Activated naive CD4-positive, alpha-beta T cell treated with anti-CD3 and anti-CD28 coated beads, Interleukin-2, amount 50 U/mL, for 16 hours (primary cell): Measurements from ENCODE around the gene EPHA8.

Experiments used
- DNase-seq: peaks from one replicate; pipeline ENCODE4 v3.0.0-alpha.2; 2020

Gene EPHA8

DNA sequence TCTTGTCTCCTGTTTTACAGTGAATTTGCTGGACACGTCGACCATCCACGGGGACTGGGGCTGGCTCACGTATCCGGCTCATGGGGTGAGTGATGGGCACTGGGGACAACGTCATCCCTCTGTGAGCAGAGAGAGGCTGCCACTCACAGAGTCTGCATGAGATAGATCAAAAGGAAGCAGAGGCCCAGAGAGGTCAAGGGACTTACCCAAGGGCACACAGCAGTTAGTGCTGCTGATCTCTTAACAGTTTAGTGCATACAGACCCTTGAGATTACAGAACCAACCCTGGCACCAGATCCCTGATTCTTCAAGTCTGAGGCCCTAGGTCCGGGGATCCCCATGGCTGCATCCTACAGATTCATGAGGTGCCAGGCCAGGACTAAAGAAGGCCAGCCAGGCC lies 6.0 kb downstream of the EPHA8 start:
- no peak for DNase-seq

DNA sequence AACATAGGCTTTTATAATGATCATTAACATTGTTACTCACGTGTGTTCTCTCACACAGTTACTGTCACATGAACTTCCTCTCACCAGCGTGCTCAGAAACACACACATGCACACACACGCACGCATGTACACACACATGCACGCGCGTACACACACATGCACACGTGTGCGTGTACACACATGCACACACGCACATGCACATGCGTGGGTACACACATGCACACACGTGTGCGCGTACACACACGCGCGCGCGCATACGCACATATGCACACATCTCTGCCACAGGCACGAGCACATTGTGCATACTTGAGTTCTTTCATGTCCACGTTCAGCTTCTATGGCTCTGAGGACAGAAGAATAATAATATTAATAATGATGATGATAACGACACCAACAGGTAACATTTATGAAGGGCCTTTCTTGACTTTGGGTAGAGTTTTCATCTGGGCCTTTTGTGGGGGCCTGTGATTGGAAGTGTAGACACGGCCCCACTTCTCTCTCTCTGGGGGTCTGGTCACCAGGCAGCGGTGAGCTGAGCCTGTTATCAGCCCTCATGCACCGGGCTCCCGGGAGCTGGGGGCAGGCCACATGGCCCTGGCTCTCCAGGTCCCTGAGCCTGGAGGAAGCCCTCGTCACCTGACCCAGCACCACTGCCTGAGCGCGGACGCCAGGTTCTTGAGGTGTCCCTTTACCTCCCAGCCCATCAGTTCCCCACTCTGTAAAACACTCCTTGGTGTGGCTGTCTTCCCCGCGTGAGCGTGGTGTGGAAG lies 7.0 kb downstream of the EPHA8 start:
- DNase-seq: no peak

DNA sequence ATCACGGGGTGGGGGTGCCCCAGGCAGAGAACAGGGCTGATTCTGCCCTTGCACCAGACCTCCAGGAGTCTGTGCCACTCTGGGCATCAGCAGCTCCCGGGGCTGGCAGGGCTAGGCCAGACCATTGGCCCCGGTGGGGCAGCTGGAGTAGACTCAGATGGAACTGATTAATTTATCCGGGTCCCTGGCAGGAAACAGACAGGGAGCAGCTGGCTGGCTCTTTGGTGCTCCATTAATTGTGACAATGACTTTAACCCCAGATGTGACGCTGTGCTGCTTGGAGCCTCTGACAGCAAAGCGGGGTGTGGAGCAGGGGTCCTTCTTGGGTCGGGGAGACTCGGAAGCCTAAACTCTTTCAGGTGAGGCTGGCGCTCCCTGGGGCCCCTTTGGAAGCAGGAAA lies 9.5 kb downstream of the EPHA8 start:
- DNase-seq: no peak

DNA sequence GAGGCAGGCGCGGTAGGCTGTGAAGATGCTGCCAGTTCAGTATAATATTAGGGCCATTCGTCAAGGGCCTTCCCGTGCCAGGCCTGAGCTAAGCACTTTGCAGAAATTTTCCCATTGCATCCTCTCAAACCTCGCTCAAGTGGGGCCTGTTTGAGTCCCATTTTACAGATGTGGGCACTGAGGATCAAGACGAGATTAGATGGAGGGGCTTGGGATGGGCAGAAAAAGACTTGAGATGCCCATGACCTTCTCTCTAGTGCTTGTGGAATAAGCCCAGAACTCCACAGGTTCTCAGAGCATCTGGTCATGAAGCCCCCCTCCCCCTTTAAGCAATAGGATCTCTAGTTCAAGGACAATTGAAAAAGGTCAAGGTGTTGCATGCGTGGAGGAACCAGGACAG lies 9.9 kb downstream of the EPHA8 start:
- DNase-seq: no peak

DNA sequence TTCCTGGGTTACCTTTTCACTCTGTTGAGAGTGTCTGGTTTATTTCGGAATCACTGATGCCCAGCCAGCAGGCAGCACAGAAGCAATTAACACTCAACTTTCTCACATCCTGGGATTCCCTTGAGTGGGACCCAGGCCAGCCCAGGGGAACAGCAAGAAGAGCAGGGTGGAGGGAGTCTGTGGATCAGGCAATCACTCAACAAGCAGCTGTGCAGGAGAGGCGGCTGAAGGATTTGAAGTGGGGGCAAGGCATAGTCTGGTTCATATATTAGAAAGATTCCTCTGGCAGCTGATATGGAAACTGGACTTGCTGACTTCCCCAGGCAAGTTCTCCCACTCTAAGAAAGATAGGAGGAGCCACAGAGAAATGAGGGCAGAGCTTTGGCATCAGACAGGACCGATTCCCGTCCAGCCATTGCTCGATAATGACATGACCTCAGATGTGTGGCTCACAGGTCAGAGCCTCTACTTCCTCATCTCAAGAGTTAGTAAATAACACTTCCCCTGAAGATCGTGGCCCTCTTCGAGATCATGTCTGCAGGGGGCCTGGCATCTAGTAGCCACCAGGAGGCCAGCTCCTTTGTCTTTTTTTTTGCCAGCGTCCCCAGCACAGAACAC lies 12.4 kb downstream of the EPHA8 start:
- DNase-seq: no peak

DNA sequence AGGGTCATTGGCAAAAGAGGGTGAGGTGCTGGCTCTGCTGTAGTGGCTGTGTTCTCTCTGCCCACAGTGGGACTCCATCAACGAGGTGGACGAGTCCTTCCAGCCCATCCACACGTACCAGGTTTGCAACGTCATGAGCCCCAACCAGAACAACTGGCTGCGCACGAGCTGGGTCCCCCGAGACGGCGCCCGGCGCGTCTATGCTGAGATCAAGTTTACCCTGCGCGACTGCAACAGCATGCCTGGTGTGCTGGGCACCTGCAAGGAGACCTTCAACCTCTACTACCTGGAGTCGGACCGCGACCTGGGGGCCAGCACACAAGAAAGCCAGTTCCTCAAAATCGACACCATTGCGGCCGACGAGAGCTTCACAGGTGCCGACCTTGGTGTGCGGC lies 12.9 kb downstream of the EPHA8 start:
- no peak for DNase-seq

DNA sequence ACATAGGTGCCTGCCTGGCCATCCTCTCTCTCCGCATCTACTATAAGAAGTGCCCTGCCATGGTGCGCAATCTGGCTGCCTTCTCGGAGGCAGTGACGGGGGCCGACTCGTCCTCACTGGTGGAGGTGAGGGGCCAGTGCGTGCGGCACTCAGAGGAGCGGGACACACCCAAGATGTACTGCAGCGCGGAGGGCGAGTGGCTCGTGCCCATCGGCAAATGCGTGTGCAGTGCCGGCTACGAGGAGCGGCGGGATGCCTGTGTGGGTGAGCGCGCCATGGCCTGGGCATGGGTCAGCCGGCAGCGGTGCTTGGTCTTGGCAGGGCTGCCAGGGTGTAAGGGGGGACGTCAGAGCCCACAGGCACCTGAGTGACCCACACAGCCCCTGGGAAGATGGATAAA lies 13.3 kb downstream of the EPHA8 start:
- no peak for DNase-seq

DNA sequence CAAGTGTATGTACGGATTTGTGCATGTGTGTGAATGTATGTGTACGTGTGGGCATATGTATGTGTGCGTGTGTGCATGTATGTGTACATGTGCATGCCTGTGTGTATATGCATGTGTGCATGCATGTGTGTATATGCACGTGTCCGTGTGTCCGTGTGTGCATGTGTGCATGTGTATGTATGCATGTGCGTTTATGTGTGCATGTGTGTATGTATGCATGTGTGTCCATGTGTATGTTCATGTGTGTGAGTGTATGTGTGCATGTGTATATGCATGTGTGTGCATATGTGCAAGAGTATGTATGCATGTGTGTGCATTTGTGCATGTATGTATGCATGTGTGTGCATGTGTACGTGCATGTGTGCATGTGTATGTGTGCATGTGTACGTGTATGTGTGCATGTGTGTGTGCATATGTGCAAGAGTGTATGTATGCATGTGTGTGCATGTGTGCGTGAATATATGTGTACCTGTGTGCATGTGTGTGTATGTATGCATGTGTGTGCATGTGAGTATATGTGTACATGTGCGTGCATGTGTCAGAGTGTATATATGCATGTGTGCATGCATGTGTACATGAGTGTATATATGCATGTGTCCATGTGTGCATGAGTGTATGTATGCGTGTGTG lies 15.6 kb downstream of the EPHA8 start:
- DNase-seq: no peak

DNA sequence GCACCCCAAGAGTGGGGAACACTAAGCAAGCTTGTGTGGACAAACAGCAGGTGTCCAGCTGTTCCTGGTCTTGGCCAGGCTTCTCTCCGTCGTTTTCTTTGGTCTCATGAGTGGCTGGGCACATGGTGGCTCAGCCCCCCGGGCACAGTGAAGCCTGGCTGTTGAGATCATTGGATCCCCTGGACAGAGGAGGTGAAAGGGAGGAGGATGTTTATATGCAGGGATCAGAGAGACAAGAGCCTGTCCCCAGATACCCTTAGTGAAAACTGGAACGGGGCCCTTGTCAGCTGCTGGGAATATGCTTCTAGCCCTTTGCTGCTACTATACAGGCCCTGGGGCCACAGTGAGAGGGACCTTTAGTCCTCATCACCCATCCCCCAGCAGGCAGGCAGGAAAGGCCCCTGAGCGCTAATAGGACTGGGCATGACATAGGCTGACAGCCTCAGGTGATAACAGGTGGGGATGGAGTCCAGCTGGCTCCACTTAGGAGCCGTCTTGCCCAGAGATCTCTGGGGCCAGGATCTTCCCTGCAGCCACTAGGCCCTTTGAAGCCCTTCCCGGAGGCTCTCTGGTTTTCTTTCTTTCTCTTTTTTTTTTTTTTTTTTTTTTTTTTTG lies 16.4 kb downstream of the EPHA8 start:
- no peak for DNase-seq

DNA sequence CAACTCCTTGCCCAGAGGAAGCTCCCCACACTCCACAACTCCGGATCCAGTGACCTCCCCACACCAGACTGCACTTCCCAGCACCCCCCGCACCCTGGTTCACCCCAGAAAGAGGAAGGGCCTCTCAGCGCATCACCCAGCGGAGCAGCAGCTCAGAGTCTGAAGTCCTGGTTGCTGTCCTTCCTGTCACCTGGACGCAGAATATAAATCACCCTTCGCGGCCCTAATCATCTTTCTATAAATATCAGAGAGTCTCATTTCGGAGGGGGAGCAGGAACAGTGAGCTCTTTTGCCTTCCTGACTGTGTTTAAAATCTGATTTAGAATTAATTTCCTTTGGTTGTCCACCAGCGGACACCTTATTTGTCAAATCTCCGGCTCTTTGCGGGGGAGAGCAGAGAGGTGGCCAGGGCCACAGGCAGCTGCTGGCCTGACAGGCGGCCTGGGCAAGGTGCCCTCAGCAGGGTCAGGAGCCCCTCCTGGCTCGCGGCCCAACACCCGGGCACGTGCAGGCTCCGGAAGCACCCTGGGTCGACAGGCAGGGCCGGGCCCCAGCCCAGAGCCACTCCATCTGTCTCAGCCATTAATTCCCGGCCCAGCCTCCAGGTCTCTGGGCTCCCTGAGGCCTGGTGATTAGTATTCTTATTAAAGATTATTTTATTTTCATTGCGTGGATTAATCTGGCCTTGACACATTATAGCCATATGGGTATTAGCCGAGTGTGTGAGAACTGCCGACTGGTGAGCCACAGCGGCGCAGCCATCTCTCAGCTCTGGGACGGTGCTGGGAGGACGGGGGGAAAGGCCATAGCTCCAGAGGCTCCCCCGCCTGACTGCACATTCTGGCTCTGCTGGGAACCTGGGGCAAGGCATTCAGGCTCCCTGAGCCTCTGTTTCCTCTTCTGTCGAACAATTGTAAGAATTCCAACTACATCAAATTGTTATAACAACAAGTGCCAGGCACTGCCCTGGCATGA lies 19.7 kb downstream of the EPHA8 start:
- no peak for DNase-seq

DNA sequence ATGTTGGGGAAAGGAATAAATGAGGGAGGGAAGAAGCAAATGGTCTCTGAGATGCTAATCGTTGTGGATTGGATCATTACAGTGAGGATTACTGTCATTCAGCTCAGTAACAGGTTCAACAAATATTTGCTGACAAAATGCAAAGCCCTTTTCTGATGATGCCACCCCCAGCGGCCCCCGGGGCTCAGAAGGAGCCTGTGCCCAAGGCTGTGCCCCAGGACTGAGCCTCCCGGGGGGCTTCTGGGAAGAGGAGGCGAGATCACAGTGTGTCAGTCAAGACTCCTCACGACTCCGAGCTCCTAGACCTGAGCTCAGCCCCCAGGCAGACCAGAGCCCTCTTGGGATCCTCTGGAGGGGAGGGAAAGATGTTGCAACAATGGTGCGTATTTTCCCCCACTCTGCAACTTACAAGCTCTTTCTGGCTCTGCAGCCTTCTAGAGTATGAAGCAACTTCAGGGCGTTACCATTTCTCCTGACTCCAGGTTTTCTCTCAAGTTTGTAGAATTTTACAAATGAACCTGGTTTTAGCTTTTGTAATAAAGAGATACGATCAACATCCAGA lies 20.8 kb downstream of the EPHA8 start:
- DNase-seq: no peak

DNA sequence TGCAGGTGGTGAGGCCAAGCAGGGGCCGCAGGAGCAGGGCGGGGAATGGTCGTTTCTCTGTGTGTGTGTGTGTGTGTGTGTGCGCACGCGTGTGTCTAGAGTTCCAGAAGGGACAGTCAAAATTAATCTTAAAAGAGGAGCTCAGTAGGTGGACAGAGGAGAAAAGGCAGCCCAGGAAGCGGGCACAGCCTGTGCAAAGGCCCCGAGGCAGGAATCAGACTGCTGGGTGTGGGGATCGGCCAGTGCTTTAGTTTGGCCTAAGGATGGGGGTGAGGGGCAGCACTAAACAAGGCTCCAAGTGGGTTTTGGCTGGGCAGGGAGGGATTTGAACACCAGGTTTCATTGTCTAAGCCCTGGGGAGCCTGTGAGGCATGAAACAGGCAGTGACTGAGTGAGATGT lies 21.7 kb downstream of the EPHA8 start:
- no peak for DNase-seq

DNA sequence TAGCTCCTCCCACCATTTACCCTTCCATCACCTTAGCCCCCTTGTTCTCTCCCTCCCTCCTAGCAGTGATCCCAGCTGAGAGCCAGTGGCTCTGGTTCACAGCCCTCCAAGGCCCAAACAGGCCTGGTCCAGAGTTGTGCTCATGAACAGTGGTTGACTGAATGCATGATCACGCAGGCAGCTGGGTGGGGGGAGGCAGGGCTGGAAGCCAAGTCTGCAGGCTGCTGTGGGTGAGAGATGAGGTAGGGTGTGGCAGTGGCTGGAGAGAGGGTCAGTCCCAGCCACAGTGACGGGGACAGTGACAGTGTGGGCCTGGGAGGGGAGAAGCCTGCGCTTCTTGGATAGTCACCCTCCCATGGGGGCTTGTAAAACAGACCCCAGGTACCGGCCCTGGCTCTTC lies 22.2 kb downstream of the EPHA8 start:
- no peak for DNase-seq

DNA sequence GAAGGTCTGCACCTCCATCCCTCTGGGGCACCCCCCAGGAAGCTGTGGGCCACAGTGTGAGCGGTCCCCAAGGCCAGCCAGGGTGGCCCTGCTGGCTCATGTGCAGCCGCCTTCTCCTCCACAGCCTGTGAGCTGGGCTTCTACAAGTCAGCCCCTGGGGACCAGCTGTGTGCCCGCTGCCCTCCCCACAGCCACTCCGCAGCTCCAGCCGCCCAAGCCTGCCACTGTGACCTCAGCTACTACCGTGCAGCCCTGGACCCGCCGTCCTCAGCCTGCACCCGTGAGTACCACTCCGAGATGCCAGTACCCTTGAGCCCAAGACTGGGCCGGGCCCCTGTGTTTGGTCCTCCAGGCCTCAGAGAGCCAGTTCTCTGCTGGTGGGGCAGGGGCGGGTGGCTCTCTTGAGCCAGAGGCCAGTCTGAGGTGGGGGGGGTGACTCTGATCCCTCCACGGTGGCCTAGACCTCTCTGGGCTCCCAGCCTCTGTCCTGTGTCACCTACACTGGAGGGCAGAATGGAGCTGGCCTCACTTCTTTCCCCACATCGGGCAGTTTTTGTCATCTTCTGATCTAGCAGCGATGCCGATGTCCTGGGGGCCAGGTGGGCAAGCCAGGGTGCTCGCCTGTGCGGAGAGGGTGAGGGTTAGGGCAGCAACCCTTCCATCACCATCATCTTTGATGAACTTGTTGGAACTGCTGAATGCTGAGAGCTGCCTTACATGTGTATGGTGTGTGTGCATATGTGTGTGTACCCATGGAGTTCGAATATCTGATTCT lies 23.3 kb downstream of the EPHA8 start:
- DNase-seq: no peak

DNA sequence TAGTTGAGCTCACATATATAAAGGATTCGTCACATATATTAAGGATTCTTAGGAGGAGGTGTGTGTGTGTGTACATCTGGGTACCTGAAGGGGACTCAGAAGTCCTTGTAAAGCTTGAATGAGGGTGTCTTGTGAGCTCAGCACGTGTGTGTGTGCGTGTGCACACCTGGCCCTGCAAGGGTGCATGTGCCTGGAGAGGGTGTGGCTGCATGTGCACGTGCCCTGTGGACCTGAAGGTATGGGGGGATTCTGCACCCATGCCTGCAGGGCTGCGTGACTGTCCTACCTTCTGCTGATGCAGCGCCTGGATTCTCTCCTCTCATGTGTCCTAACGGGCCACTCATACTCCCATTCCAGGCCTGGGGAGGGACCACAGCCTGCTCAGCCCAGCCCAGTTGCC lies 24.0 kb downstream of the EPHA8 start:
- no peak for DNase-seq

DNA sequence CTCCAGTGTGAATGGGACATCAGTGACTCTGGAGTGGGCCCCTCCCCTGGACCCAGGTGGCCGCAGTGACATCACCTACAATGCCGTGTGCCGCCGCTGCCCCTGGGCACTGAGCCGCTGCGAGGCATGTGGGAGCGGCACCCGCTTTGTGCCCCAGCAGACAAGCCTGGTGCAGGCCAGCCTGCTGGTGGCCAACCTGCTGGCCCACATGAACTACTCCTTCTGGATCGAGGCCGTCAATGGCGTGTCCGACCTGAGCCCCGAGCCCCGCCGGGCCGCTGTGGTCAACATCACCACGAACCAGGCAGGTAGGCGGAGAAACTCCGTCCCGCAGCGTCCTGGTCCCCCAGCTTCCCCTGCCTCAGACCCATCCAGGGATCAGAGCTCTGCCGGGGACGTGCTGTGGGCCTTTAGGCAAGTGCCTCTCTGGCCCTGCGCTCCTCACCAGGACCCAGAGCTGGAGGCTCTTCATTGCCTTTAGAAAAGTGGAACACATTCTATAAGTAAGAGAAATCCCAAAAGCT lies 25.7 kb downstream of the EPHA8 start:
- no peak for DNase-seq

DNA sequence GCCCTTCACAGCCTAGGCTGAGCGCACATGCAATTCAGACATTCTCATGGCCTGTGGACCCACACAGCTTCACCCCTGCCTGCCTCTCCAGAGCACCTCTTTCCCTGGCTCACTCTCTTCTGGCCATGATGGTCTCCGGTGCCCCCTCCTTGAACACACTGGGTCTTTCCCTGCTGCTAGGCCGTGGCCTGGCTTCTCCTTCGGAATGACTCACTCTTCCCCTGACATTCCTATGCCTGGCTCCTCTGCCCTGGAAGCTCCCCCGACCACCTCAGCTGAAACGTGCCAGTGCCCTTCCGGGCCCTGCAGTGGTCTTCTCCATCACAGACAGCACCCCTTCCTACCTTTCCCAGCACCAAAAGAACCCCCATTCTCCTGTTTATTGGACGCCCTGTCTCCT lies 28.3 kb downstream of the EPHA8 start:
- DNase-seq: no peak

DNA sequence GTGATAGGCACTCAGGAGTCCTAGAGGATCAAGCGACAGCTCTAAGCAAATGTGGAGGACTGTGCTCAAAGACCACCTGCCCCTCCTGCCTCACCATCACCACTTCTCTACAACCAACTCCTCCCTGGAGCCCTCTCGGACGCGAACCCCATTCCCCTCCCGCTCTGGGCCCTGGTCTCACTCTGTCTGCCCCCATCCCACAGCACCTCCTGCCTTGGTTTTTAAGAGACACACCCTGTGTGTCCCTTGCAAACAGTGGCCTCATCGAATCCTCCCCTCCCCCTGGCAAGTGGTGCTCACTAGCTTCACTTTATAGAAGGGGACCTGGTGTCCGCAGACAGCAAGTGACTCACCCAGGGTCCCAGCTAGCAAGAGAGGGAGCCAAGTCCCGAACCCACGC lies 28.8 kb downstream of the EPHA8 start:
- DNase-seq: no peak

DNA sequence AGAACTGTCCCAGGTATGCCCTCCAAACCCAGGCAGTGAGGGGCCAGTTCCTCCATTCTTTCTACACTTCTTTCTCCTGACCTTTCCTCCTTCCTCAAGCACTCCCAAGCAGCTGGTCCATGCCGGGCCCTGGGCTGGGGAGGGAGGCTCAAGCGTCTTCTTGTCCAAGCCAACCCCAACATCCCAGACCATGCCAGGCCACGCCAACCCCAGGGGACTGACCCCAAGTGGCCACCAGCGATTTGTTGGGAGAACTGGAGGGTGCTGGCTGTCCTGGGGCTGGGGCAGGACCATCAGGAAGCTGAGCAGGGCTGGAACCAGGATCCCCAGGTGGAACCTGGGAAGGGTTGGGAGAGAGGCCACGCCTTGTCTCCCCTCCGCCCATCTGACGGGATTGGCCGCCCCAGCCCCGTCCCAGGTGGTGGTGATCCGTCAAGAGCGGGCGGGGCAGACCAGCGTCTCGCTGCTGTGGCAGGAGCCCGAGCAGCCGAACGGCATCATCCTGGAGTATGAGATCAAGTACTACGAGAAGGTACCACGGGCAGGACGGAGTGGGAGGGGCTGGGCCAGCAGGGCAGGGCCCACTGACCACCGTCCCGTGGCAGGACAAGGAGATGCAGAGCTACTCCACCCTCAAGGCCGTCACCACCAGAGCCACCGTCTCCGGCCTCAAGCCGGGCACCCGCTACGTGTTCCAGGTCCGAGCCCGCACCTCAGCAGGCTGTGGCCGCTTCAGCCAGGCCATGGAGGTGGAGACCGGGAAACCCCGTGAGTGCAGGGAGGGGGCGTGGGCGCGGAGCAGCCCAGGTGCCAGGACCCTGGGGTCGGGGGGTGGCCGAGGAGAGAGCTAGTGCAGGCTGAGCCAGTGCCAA lies 29.9 kb downstream of the EPHA8 start:
- DNase-seq: no peak

DNA sequence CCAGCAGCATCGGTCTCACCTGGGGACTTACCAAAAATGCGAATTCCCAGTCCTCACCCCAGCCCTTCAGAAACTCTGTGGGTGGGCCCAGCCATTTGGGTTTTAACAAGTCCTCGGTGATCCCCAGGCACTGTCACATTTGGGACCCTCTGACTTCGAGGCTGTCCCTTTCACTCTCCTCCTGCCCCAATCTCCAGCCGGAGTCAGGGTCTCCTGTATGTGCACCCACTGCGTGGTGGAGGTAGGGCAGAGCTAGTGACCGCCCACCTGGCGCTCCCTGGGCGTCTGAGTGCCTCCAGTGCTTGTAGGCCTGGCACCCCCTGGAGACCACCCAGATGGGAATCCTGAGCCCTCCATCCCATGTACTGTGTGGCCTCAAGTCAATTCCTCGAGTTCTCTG lies 31.1 kb downstream of the EPHA8 start:
- no peak for DNase-seq
